Coronary artery (tissue), 2 donors: Measurements from ENCODE around the gene PRDM7.
A peak's percentile ranks its signal among the peaks of the same experiment; 100 is the strongest.

Source experiments
- DNase-seq: peaks from one replicate; pipeline ENCODE4 v3.0.0-alpha.2; 2017; ENCODE audit warnings: low spot score
- H3K27ac ChIP-seq, 2 donors: fragments of 200-600 bp; sonication (generic); one replicate each; pipeline ENCODE4 v1.5.1; 2016 to 2019
- H3K4me3 ChIP-seq: fragments of 200-600 bp; sonication (generic); 2 replicates; pipeline ENCODE4 v1.5.1; 2016; ENCODE audit warnings: mild to moderate bottlenecking, moderate library complexity
- TF ChIP-seq, protein P1 (sequence below): fragments of 200-600 bp; sonication (generic); IDR thresholded peaks from one replicate; pipeline ENCODE4 v1.5.1; 2019; ENCODE audit warnings: antibody characterized with exemption

The PRDM7 gene

GRCh38 chr16:90028985-90029384 lies 48.1 kb downstream of the PRDM7 start:
- no peak overlapping the region for H3K4me3 ChIP-seq
- DNase-seq: no peak
- H3K27ac ChIP-seq: no peak overlapping the region
- TF ChIP-seq, protein P1, sequence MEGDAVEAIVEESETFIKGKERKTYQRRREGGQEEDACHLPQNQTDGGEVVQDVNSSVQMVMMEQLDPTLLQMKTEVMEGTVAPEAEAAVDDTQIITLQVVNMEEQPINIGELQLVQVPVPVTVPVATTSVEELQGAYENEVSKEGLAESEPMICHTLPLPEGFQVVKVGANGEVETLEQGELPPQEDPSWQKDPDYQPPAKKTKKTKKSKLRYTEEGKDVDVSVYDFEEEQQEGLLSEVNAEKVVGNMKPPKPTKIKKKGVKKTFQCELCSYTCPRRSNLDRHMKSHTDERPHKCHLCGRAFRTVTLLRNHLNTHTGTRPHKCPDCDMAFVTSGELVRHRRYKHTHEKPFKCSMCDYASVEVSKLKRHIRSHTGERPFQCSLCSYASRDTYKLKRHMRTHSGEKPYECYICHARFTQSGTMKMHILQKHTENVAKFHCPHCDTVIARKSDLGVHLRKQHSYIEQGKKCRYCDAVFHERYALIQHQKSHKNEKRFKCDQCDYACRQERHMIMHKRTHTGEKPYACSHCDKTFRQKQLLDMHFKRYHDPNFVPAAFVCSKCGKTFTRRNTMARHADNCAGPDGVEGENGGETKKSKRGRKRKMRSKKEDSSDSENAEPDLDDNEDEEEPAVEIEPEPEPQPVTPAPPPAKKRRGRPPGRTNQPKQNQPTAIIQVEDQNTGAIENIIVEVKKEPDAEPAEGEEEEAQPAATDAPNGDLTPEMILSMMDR: no peak

GRCh38 chr16:90027611-90028010 lies 49.5 kb downstream of the PRDM7 start:
- TF ChIP-seq, protein P1: no peak
- no peak overlapping the region for H3K4me3 ChIP-seq

GRCh38 chr16:90026135-90026534 lies 51.0 kb downstream of the PRDM7 start:
- Histone ChIP-seq H3K27ac (no peak overlapping the region), H3K4me3 (no peak overlapping the region)
- no peak for DNase-seq
- TF ChIP-seq, protein P1: no peak

More at GRCh38 chr16:90027611-90028010, 49.5 kb downstream of the PRDM7 start:
- DNase-seq: no peak
- no peak overlapping the region for H3K27ac ChIP-seq

DNA sequence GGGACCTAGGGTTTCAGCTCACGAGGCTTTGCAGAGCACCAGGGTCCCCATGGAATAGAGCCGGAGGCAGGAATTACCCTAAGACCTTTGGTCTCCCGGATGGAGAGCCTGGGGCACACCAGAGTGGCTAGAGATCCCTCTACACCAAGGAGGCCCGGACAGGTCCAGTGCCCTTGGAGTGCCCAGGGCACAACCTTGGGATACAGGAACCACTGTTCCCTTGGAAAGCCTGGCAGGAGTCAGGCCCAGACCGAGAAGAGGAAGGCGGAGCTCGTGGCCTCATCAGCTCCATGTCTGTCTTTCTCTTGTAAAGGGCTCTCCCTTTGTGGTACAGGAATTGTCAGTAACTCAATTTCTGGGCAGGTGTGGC lies 54.1 kb downstream of the PRDM7 start:
- TF ChIP-seq, protein P1: no peak
- peak overlapping the region; percentile 78 for H3K4me3 ChIP-seq
- DNase-seq: no peak
- peak overlapping the region; percentile 40 to 64 for H3K27ac ChIP-seq

DNA sequence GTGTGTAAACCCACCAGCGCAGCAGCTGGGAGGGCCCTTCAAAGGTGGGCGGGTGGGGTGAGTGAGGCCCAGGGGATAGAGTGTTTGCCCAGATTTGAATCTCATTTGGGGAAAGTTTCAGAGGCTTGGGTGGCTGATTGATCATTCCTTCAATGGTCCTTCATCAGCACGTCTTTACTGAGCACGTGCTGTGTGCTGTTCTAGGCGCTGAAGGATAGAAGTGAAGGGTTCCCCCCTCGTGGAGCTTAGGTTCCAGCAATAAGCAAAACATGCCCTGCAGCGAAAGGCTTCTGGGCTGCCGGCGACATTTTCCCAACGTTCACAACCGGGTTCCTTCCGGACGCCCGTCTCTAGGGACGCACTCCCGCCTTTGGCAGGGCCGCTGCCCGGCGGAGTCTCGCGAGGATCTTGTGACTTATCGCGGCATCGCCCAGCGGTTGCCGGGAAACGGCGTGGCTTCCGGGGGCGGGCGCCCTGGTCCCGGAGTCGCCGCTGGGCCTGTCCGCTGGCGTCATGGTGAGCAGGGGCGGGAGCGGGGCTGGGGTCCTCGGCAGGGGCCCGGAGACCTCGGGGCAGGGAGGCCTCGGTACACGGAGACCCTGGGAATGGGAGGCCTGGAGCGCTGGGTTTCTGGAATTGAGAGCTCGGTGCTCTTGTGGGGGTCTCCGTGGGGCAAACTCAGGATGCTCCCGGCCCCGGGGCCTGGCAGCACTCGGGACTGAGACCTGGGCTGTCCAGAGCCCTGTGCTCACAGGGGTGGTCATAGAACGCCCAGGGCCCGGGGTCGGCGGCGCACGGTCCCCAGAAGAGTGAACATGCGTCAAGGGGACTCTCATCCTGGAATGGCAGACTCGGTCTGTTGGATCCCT lies 54.7 kb downstream of the PRDM7 start:
- TF ChIP-seq, protein P1: no peak
- peak; percentile 91 for DNase-seq
- peak overlapping the region; percentile 78 for H3K4me3 ChIP-seq
- peak overlapping the region; percentile 40 to 64 for H3K27ac ChIP-seq

DNA sequence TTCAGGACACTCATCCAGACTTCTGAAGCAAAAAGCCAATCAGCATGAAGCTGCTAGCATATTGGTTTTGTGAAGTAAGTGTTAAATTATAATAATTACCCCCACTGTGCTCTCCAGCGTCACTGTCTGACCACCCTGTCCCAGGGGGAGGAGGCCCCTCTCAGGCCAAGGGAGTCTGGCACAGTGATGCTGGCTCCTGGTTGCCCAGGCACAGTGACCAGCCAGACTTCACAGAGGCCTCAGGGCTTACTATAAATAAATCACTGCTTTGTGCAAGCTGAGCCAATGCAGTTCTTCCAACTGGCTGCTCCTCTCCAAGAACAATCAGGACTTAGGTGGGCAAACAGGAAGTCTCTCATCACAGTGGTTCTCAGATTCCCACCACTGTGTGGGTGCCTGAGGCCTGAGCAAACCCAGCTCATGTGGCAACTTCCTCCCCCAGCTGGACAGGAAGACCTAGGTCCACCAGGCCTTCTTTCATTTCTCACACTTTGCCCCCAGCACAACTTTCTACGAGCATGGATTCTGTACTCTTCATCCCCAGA lies 56.2 kb downstream of the PRDM7 start:
- H3K27ac ChIP-seq: no peak overlapping the region
- no peak overlapping the region for H3K4me3 ChIP-seq
- no peak for DNase-seq
- TF ChIP-seq, protein P1: no peak
